Osteoblast (primary cell): ENCODE measurements around the gene ORC3. TPM values are rescaled to one million over a fixed set of nuclear protein-coding genes. Genes with fewer than 3 reads are reported as not detected.

ENCODE experiments used
- DNase-seq: peaks from one replicate; pipeline ENCODE4 v3.0.0; 2011; ENCODE audit warnings: low spot score, mixed read lengths; ENCODE audit not compliant: insufficient read length; ENCODE audit errors: missing footprints
- H2AFZ ChIP-seq: 2 replicates; pipeline ENCODE4 v1.6.0; 2011; ENCODE audit warnings: mild to moderate bottlenecking, low read length
- H3K27ac ChIP-seq: 2 replicates; pipeline ENCODE4 v1.5.1; 2011; ENCODE audit warnings: mild to moderate bottlenecking, low read depth, low read length, moderate library complexity
- H3K27me3 ChIP-seq: 2 replicates; pipeline ENCODE4 v1.6.0; 2012; ENCODE audit warnings: mild to moderate bottlenecking, control low read depth, inconsistent platforms, low read length, moderate library complexity; ENCODE audit not compliant: insufficient read depth
- H3K36me3 ChIP-seq: 2 replicates; pipeline ENCODE4 v1.5.1; 2011; ENCODE audit warnings: mild to moderate bottlenecking, low read length, control low read depth, moderate library complexity; ENCODE audit not compliant: insufficient read depth
- H3K4me1 ChIP-seq: 2 replicates; pipeline ENCODE4 v1.5.1; 2011; ENCODE audit warnings: mild to moderate bottlenecking, low read length, control low read depth, moderate library complexity; ENCODE audit not compliant: insufficient read depth
- H3K4me2 ChIP-seq: 2 replicates; pipeline ENCODE4 v1.6.0; 2011; ENCODE audit warnings: mild to moderate bottlenecking, low read length; ENCODE audit not compliant: insufficient read depth
- H3K4me3 ChIP-seq: fragments of 200-600 bp; sonication (generic); 3 replicates; pipeline ENCODE4 v1.5.1; 2012; ENCODE audit warnings: mild to moderate bottlenecking, low read length, inconsistent platforms; ENCODE audit not compliant: insufficient read depth
- H3K79me2 ChIP-seq: 2 replicates; pipeline ENCODE4 v1.6.0; 2012; ENCODE audit warnings: mild to moderate bottlenecking, low read length, control low read depth, inconsistent platforms; ENCODE audit not compliant: insufficient read depth
- H3K9me3 ChIP-seq: 2 replicates; pipeline ENCODE4 v1.5.1; 2011; ENCODE audit warnings: low read depth, low read length, control low read depth
- H4K20me1 ChIP-seq: 2 replicates; pipeline ENCODE4 v1.6.0; 2012; ENCODE audit warnings: mild to moderate bottlenecking, low read length, control low read depth; ENCODE audit not compliant: insufficient read depth
- total RNA-seq: library from RNA; depleted of rRNA; stranded (reverse); fragments of >200 nt; gene quantifications from 2 replicates; pipeline ENCODE4 v1.2.3, GENCODE V29; 2012
- TF ChIP-seq, protein P1 (sequence below): IDR thresholded peaks from 2 replicates; pipeline ENCODE4 v1.5.1; 2011; ENCODE audit warnings: mild to moderate bottlenecking, low read depth, low read length, moderate library complexity; ENCODE audit errors: extremely low read depth

Gene ORC3
- total RNA-seq, 1 donor, result 26.1 TPM

DNA sequence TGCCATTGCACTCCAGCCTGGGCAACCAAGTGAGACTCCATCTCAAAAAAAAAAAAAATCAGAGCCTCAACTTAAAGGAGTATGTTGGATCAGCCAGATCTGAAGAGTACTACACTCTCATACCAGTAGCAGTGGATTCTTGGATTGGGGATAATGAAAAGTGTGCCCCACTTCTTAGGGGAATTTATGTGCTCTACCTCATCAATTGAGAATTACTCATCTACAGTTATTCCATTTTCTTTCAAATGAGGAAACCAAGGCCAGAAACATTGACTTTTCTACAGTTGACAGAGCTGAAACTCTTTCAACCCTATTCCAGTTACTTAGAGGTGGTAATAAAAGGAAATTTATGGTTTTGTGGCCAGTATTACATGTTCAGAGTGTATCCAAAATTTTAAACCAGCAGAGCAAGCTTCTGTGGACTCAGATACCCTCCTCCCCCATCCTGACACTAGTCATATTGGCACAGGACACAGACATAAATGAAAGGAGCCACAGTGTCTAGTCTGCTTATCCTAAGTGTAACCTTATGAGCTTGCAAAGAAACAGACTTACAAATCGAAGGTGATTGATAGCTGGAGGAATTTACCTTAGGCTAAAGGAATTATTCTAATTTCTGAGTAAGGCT lies 51.2 kb downstream of the ORC3 start:
- Histone ChIP-seq H3K27me3 (no peaks in the 10 kb centered on the region), H3K27ac (no peak overlapping the region), H3K36me3 (peaks cover 14% of the 10 kb centered on the region), H3K4me2 (no peak overlapping the region), H2AFZ (no peak overlapping the region), H3K79me2 (no peaks in the 10 kb centered on the region), H4K20me1 (no peaks in the 10 kb centered on the region), H3K9me3 (no peaks in the 10 kb centered on the region), H3K4me3 (no peak overlapping the region), H3K4me1 (no peaks in the 10 kb centered on the region)
- no peak for DNase-seq
- TF ChIP-seq, protein P1, sequence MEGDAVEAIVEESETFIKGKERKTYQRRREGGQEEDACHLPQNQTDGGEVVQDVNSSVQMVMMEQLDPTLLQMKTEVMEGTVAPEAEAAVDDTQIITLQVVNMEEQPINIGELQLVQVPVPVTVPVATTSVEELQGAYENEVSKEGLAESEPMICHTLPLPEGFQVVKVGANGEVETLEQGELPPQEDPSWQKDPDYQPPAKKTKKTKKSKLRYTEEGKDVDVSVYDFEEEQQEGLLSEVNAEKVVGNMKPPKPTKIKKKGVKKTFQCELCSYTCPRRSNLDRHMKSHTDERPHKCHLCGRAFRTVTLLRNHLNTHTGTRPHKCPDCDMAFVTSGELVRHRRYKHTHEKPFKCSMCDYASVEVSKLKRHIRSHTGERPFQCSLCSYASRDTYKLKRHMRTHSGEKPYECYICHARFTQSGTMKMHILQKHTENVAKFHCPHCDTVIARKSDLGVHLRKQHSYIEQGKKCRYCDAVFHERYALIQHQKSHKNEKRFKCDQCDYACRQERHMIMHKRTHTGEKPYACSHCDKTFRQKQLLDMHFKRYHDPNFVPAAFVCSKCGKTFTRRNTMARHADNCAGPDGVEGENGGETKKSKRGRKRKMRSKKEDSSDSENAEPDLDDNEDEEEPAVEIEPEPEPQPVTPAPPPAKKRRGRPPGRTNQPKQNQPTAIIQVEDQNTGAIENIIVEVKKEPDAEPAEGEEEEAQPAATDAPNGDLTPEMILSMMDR, result no peak

DNA sequence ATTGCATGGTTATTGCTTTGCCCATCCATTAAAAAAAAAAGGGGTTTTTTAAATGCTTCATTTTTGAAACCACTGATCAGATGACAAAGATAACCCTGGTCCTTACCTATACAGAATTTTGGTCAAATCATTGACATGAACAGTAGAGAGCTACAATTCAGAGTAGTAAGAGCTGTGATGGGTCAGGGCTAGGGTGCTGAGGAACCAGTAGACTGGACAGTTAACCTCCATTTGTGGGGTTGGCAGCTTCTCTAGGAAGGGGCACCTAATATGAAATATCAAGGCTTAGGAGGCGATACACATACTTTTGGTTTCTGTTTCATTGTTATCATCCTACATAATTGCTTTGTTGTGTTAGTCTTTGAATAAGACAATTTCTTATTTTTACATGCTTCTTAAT lies 55.1 kb downstream of the ORC3 start:
- H3K4me1 ChIP-seq, result no peaks in the 10 kb centered on the region
- H3K9me3 ChIP-seq, result no peaks in the 10 kb centered on the region
- H3K36me3 ChIP-seq, result peaks cover 1% of the 10 kb centered on the region
- H3K79me2 ChIP-seq, result no peaks in the 10 kb centered on the region
- TF ChIP-seq, protein P1, result no peak
- H2AFZ ChIP-seq, result no peak overlapping the region
- no peaks in the 10 kb centered on the region for H3K27me3 ChIP-seq
- no peaks in the 10 kb centered on the region for H4K20me1 ChIP-seq
- H3K27ac ChIP-seq, result no peak overlapping the region
- no peak overlapping the region for H3K4me2 ChIP-seq
- H3K4me3 ChIP-seq, result no peak overlapping the region
- no peak for DNase-seq

DNA sequence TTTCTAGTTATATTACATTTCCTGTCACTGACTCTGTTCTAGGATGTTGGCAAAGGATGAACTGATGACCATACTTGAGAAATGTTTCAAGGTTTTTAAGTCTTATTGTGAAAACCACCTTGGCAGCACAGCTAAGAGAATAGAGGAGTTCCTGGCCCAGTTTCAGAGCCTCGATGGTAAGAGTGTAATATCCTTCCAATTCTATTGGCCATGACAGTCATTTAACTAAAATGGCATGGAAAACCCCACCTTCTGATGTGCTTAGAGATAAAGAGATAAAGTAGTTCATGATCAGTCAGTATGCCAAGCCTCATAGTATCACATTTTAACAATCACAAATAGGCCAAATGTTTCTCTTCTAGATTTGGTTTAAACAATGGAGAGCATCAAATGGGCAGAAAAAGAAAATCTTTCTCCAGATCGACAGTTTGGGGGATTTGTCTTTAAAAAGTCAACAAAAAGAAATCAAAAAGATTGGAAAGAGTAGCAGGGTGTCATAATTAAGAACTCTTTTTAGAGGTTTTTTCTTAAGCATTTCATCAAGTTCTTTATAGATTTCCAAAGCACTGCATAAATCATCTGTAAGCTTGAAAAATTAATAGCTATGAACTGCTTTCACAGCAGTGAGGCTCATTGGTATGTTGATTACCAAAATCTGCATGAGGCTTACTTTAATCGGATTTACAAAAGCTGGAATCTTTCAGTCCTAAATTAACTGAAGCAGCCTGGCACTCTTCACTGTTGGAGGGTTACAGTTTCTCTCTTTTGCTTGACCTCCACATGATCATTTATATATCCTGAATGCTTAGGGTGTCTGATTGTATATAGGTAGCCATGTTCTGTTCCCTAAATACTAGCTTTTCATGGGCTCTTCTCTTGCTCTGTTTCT lies 63.4 kb downstream of the ORC3 start:
- Histone ChIP-seq H3K4me3 (no peak overlapping the region), H3K4me2 (no peak overlapping the region), H3K4me1 (peaks cover under 1% of the 10 kb centered on the region), H3K9me3 (no peaks in the 10 kb centered on the region), H3K36me3 (peaks cover 10% of the 10 kb centered on the region), H3K27ac (no peak overlapping the region), H2AFZ (no peak overlapping the region), H3K79me2 (no peaks in the 10 kb centered on the region), H3K27me3 (no peaks in the 10 kb centered on the region), H4K20me1 (no peaks in the 10 kb centered on the region)
- TF ChIP-seq, protein P1, result no peak
- peak; percentile 14 for DNase-seq

DNA sequence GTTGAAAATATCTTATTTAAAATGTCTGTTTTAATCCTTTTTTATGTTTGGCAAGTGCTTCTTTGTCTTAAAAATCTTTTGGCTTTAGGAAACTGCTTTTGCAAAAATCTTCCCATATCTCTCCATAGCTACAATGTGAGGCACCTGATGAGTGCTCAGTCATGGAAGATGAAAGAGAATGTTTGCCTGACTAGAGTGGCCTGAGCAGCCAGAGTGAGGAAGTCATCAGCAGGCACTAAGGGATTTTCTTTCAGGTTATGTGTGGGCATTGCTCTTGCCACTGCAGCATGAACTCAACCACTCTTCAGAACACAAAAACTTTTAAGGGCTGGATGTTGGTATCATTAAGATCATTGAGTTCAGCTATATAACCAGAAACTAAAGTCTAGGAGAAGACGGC lies 64.2 kb downstream of the ORC3 start:
- DNase-seq, result peak; percentile 8
- H3K9me3 ChIP-seq, result no peaks in the 10 kb centered on the region
- H3K27ac ChIP-seq, result no peak overlapping the region

More for the DNA sequence above, 64.2 kb downstream of the ORC3 start:
- H4K20me1 ChIP-seq, result no peaks in the 10 kb centered on the region
- TF ChIP-seq, protein P1, result no peak
- H3K79me2 ChIP-seq, result no peaks in the 10 kb centered on the region
- H3K4me2 ChIP-seq, result no peak overlapping the region
- no peaks in the 10 kb centered on the region for H3K27me3 ChIP-seq
- H3K4me3 ChIP-seq, result no peak overlapping the region
- H3K36me3 ChIP-seq, result peaks cover 10% of the 10 kb centered on the region
- peaks cover 6% of the 10 kb centered on the region for H3K4me1 ChIP-seq
- H2AFZ ChIP-seq, result no peak overlapping the region
